Neural progenitor cell (in vitro differentiated cells): ENCODE results near the gene TRABD2B. TPM values are rescaled to one million over a fixed set of nuclear protein-coding genes. Genes with fewer than 3 reads are reported as not detected.

ENCODE experiments used
- DNase-seq: peaks from one replicate; pipeline ENCODE4 v3.0.0-alpha.2; 2016; ENCODE audit warnings: low spot score
- H2AFZ ChIP-seq: fragments of 200-600 bp; sonication (generic); replicated peaks from 2 replicates; pipeline ENCODE4 v1.6.1; 2016; ENCODE audit warnings: antibody characterized with exemption
- H3F3A ChIP-seq: fragments of 200-600 bp; sonication (generic); 2 replicates; pipeline ENCODE4 v1.6.1; 2016; ENCODE audit warnings: antibody characterized with exemption, low read depth
- H3K27ac ChIP-seq: fragments of 200-600 bp; sonication (generic); 2 replicates; pipeline ENCODE4 v1.5.1; 2016; ENCODE audit warnings: mild to moderate bottlenecking
- H3K27me3 ChIP-seq: fragments of 200-600 bp; sonication (generic); 2 replicates; pipeline ENCODE4 v1.6.1; 2016; ENCODE audit warnings: mild to moderate bottlenecking, moderate library complexity
- H3K36me3 ChIP-seq: fragments of 200-600 bp; sonication (generic); 2 replicates; pipeline ENCODE4 v1.5.1; 2016
- H3K4me1 ChIP-seq: fragments of 200-600 bp; sonication (generic); 2 replicates; pipeline ENCODE4 v1.6.1; 2016; ENCODE audit warnings: mixed run types
- H3K4me2 ChIP-seq: fragments of 200-600 bp; sonication (generic); 2 replicates; pipeline ENCODE4 v1.6.1; 2016
- H3K4me3 ChIP-seq: fragments of 200-600 bp; sonication (generic); 2 replicates; pipeline ENCODE4 v1.5.1; 2016
- H3K79me2 ChIP-seq: fragments of 200-600 bp; sonication (generic); 2 replicates; pipeline ENCODE4 v1.6.1; 2016; ENCODE audit warnings: low read depth
- H3K9ac ChIP-seq: fragments of 200-600 bp; sonication (generic); 2 replicates; pipeline ENCODE4 v1.6.1; 2016
- H3K9me3 ChIP-seq: fragments of 200-600 bp; sonication (generic); 2 replicates; pipeline ENCODE4 v1.5.1; 2016; ENCODE audit warnings: low read depth
- H4K20me1 ChIP-seq: fragments of 200-600 bp; sonication (generic); 2 replicates; pipeline ENCODE4 v1.6.1; 2016; ENCODE audit warnings: low read depth
- H3K27ac Mint-ChIP-seq: 3 replicates; pipeline ENCODE4 v1.8.0; 2021; ENCODE audit warnings: mixed read lengths
- H3K27me3 Mint-ChIP-seq: 2 replicates; pipeline ENCODE4 v1.8.0; 2022; ENCODE audit warnings: low read depth, mild to moderate bottlenecking, inconsistent platforms, moderate library complexity, mixed read lengths; ENCODE audit not compliant: insufficient read depth
- H3K36me3 Mint-ChIP-seq: 3 replicates; pipeline ENCODE4 v1.8.0; 2021; ENCODE audit warnings: mixed read lengths
- H3K4me1 Mint-ChIP-seq: 3 replicates; pipeline ENCODE4 v1.8.0; 2021; ENCODE audit warnings: mixed read lengths
- H3K4me3 Mint-ChIP-seq: 3 replicates; pipeline ENCODE4 v1.8.0; 2021; ENCODE audit warnings: mild to moderate bottlenecking, moderate library complexity, mixed read lengths
- H3K9me3 Mint-ChIP-seq: 3 replicates; pipeline ENCODE4 v1.8.0; 2020; ENCODE audit warnings: mixed read lengths
- CTCF ChIP-seq: fragments of 200-600 bp; sonication (generic); IDR thresholded peaks from 2 replicates; pipeline ENCODE4 v1.5.1; 2017; ENCODE audit warnings: antibody characterized with exemption, mild to moderate bottlenecking
- EZH2 ChIP-seq: fragments of 200-600 bp; sonication (generic); IDR thresholded peaks from 2 replicates; pipeline ENCODE4 v1.6.1; 2017; ENCODE audit warnings: antibody characterized with exemption, mild to moderate bottlenecking, moderate library complexity
- EZH2phosphoT487 ChIP-seq: fragments of 200-600 bp; sonication (generic); IDR thresholded peaks from 2 replicates; pipeline ENCODE4 v1.6.1; 2017; ENCODE audit warnings: antibody characterized with exemption
- total RNA-seq: library from RNA; depleted of rRNA; stranded (reverse); fragments of >200 nt; gene quantifications from 2 replicates; pipeline ENCODE4 v1.2.3, GENCODE V29; 2015; ENCODE audit warnings: low replicate concordance

TRABD2B gene
- total RNA-seq, 1 donor from 2014 or later = 0.09 TPM

GRCh38 chr1:47827109-47827508 lies 170.1 kb downstream of the TRABD2B start:
- no peak overlapping the region for H3K9ac ChIP-seq
- Mint-ChIP-seq H3K27ac (peak overlapping the region; percentile 30), H3K36me3 (no peaks in the 10 kb centered on the region)

GRCh38 chr1:47824716-47825115 lies 172.5 kb downstream of the TRABD2B start:
- no peak overlapping the region for H3K4me3 ChIP-seq
- H3F3A ChIP-seq = no peaks in the 10 kb centered on the region
- H3K9me3 ChIP-seq = no peaks in the 10 kb centered on the region
- H3K36me3 ChIP-seq = no peaks in the 10 kb centered on the region
- H2AFZ ChIP-seq = no peak overlapping the region
- H3K27me3 Mint-ChIP-seq = peaks cover 7% of the 10 kb centered on the region
- H4K20me1 ChIP-seq = no peaks in the 10 kb centered on the region
- no peaks in the 10 kb centered on the region for H3K79me2 ChIP-seq
- H3K27ac Mint-ChIP-seq = peak overlapping the region; percentile 46
- H3K27ac ChIP-seq = no peak overlapping the region
- H3K27me3 ChIP-seq = no peaks in the 10 kb centered on the region
- H3K9me3 Mint-ChIP-seq = no peaks in the 10 kb centered on the region
- no peak overlapping the region for H3K4me2 ChIP-seq
- no peak for DNase-seq
- H3K4me1 Mint-ChIP-seq = peaks cover 63% of the 10 kb centered on the region
- no peak for TF ChIP-seq EZH2
- no peak for TF ChIP-seq EZH2phosphoT487
- TF ChIP-seq CTCF = no peak
- H3K9ac ChIP-seq = no peak overlapping the region
- peaks cover 8% of the 10 kb centered on the region for H3K4me1 ChIP-seq
- no peaks in the 10 kb centered on the region for H3K36me3 Mint-ChIP-seq
- no peak overlapping the region for H3K4me3 Mint-ChIP-seq

More at GRCh38 chr1:47827109-47827508, 170.1 kb downstream of the TRABD2B start:
- Histone ChIP-seq H3K36me3 (no peaks in the 10 kb centered on the region), H3F3A (peaks cover 5% of the 10 kb centered on the region), H4K20me1 (no peaks in the 10 kb centered on the region), H2AFZ (no peak overlapping the region), H3K4me3 (no peak overlapping the region), H3K4me1 (peaks cover 22% of the 10 kb centered on the region), H3K27ac (no peak overlapping the region), H3K4me2 (no peak overlapping the region), H3K9me3 (no peaks in the 10 kb centered on the region), H3K79me2 (no peaks in the 10 kb centered on the region), H3K27me3 (no peaks in the 10 kb centered on the region)
- no peak for DNase-seq
- Mint-ChIP-seq H3K9me3 (no peaks in the 10 kb centered on the region), H3K4me3 (no peak overlapping the region), H3K4me1 (peaks cover 74% of the 10 kb centered on the region), H3K27me3 (peaks cover 7% of the 10 kb centered on the region)
- no peak for TF ChIP-seq EZH2
- TF ChIP-seq CTCF = no peak
- no peak for TF ChIP-seq EZH2phosphoT487

- peaks cover 7% of the 10 kb centered on the region for H3K27me3 Mint-ChIP-seq
- Histone ChIP-seq H3K36me3 (no peaks in the 10 kb centered on the region), H3K27ac (no peak overlapping the region), H3K4me2 (no peak overlapping the region), H3K27me3 (no peaks in the 10 kb centered on the region), H3F3A (no peaks in the 10 kb centered on the region), H2AFZ (no peak overlapping the region), H3K4me3 (no peak overlapping the region), H4K20me1 (no peaks in the 10 kb centered on the region), H3K4me1 (peaks cover 8% of the 10 kb centered on the region), H3K79me2 (no peaks in the 10 kb centered on the region), H3K9ac (no peak overlapping the region), H3K9me3 (no peaks in the 10 kb centered on the region)
- DNase-seq = no peak
- TF ChIP-seq CTCF = no peak
- H3K4me1 Mint-ChIP-seq = peaks cover 59% of the 10 kb centered on the region
- no peaks in the 10 kb centered on the region for H3K9me3 Mint-ChIP-seq
- no peak overlapping the region for H3K27ac Mint-ChIP-seq
- H3K36me3 Mint-ChIP-seq = no peaks in the 10 kb centered on the region
- no peak overlapping the region for H3K4me3 Mint-ChIP-seq
Observed at GRCh38 chr1:47824297-47824696, 172.9 kb downstream of the TRABD2B start.
